ENCODE measurements around the gene S100A3.

S100A3 gene

DNA sequence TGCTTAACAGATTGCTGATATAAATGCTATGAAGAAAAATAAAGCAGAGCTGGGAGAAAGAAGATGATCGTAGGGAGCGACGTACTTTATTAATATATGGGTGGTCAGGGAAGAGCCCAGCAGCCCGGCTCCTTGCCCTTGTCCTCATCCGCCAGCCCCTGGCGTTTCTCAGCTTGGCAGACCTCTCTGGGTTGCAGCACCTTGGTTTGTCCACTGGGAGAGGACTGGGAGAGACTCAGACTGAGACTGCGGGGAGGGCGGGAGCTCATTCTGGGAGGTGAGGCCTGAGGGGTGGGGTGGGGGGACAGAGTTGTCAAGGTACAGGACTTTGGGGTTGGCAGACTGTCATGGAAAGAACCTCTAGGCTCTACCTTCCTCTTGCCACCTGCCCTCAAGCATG lies 3.3 kb upstream of the S100A3 start:
- no peak overlapping the region for H3K4me3 ChIP-seq (ENCODE audit: low read depth, low read length)
- no peak for DNase-seq (ENCODE audit: low read depth)

DNA sequence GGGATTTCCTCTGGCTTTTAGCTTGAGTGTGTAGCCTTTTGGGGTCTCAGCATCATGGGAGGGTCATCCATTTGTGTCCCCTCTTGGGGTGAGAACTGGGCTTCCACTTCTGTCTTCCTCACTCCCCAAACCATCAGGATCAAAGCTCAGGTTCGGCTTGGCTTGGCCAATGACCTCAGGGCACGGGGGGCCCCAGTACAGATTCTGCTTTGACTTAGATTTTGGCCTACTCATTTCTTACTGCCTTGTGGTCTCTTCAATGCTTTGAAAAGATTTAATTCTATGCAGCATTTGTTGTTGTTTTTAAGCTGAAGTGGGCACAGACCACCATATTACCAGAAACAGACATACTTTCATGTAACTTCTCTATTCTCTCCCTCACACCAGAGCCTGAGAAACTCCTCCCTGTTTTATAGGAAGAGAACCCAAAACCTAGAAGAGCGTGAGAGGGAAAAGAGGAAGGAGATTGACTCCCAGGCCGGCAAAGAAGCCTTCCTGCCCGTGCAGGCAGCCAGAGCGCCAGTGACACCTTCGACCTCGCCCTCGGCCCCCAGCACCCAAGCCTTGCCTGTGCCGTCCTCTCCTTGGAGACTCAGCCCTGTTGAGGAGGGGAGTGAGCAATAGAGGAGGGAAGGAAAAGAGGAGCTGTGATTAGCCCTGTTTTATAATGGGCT lies 1.9 kb upstream of the S100A3 start:
- no peak for DNase-seq (ENCODE audit: low read depth)
- H3K4me3 ChIP-seq (ENCODE audit: low read depth, low read length): no peak overlapping the region

DNA sequence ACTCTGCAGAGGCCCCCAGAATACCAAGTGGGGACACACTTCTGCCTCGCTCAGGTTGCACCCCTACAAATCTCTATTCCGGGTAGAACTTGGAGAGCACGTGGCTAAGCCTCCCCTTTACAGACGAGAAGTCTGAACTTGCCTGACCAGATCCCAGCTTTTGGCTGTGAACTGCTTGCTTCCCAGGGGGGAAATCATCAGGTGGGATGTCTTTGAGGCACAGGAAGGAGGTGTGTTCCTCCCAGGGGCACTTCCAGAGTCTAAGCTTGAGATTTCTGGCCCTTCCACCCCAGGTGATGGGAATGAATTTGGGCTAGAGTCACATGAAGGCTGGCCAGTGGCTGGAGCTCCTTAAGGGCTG lies 1.3 kb upstream of the S100A3 start:
- no peak overlapping the region for H3K4me3 ChIP-seq (ENCODE audit: low read depth, low read length)
- no peak for DNase-seq (ENCODE audit: low read depth)

DNA sequence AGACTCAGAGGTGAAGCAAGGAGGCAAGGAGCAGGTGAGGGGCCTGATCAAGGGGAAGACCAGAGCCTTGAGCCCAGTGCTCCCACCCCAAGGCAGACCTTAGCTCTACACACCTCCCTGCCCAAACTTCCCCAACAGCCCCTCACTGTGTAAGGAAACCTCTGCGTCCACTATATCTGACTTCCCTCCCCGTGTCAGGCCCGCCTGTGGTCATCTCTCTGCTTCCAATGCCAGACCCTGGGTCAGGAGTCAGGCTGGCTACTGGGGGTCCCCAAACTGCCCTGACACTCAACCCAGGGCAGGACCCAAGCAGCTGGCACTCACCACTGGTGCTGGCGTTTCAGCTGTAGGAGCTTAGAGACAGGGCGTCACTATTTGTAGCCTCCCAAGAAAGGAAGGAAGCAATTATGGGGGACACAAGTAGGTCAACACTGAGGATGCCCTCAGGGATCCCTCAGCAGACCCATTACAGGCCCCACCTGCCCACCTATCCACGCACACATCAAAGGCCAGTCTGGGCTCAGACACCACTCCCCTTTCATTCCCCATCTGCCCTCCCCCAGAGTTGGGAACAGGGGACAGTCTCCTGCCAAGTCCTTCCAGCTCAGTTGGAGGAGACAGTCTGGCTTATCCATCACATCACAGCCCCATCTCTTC lies 811 bp upstream of the S100A3 start:
- no peak for DNase-seq (ENCODE audit: low read depth)
- H3K4me3 ChIP-seq (ENCODE audit: low read depth, low read length): no peak overlapping the region

DNA sequence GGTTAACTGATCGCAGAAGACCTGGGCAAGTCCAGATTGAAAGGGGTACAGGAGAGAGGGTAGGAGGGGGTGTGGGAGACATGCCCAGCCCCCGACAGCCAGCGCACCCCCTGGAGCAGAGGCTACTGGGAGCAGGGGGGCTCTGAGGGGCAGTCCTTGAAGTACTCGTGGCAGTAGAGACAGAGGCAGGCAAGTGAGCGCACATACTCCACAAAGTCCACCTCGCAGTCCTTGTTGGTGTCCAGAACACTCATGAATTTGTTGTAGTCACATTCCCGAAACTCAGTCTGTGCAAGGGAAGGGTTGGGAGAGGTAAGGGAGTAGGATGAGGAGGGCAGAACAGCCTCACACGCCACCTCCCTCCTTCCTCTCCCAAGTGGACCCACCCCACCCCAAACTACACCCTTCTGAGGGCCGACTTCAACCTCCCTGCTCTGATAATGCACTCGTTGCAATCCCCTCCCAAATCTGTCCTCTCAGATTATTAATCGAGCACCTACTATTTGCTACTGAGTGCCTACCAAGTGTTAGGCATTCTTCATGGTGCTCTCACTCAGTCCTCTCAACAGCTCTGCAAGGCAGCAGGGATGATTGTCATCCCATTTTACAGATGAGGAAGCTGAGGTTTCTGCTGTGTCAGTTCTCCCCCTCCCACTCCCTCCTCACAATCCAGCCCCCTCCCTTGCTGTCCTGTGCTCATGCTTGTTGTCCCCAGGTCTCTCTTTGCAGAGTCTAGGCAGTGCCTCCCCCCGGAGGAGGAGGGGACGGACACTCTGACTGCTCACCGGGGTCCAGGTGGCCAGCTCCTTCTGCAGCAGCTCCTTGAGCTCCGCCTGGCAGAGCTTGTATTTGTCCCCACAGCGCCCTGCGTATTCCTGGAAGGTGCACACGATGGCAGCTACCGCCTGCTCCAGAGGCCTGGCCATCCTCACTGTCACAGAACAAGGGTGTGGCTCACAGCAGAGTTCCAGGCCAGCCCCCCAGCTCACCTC lies 1.2 kb downstream of the S100A3 start:
- H3K4me3 ChIP-seq (ENCODE audit: low read depth, low read length): no peak overlapping the region
- DNase-seq (ENCODE audit: low read depth): no peak

DNA sequence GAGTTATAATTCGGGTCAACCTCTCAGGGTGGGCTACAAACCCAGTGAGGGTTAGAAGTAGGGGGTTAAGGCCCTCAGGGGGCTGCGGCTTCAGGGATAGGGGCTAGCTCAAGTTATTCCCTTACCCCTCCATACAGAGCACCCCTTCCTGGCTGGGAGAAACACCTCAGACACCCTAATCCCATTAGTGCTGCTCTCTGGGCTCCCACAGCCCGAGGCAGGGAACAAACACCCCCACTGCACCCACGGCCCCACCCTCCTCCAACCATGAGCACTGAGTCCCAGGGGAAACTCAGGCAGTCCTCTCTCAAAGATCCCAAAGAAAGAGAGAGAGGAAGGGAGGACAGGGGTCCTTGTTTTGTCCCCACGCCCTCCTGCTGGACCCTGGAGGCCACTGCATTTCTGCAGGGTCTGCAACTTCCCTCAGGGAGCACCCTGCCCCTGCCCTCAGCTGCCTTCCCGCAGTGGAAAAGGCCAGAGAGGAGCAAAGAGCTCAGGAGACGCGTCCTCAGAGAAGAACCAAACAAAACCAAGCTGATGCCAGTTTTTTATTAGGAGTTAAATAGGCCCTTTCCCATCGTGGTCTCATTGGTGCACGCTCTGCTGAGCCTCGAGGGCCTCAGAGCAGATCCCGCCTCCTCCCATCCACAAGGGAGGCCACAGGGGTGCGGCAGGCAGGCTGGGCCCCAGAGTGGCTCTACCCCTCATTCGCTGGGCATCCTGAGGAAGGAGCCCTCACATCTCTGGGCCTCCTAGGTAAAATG lies 2.1 kb downstream of the S100A3 start:
- DNase-seq (ENCODE audit: low read depth): no peak
- no peak overlapping the region for H3K4me3 ChIP-seq (ENCODE audit: low read depth, low read length)

DNA sequence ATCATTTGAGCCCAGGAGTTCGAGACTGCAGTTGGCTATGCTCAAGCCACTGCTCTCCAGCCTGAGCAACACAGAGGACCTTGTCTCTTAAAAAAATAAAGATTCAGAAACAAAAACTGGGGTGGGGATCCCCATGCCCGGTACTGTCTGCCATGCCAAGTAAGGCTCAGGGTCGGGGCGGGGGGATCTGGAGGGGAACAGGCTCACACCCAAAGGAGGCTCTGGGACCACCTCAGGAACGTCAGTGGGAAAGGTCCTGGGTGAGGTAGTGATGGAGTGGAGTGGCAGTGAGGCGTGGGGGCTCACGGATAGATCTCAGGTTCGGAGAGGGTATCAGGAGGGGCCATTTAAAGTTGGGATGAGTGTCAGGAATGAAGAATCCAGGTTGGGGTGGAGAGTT lies 2.7 kb downstream of the S100A3 start:
- no peak for DNase-seq (ENCODE audit: low read depth)
- no peak overlapping the region for H3K4me3 ChIP-seq (ENCODE audit: low read depth, low read length)

DNA sequence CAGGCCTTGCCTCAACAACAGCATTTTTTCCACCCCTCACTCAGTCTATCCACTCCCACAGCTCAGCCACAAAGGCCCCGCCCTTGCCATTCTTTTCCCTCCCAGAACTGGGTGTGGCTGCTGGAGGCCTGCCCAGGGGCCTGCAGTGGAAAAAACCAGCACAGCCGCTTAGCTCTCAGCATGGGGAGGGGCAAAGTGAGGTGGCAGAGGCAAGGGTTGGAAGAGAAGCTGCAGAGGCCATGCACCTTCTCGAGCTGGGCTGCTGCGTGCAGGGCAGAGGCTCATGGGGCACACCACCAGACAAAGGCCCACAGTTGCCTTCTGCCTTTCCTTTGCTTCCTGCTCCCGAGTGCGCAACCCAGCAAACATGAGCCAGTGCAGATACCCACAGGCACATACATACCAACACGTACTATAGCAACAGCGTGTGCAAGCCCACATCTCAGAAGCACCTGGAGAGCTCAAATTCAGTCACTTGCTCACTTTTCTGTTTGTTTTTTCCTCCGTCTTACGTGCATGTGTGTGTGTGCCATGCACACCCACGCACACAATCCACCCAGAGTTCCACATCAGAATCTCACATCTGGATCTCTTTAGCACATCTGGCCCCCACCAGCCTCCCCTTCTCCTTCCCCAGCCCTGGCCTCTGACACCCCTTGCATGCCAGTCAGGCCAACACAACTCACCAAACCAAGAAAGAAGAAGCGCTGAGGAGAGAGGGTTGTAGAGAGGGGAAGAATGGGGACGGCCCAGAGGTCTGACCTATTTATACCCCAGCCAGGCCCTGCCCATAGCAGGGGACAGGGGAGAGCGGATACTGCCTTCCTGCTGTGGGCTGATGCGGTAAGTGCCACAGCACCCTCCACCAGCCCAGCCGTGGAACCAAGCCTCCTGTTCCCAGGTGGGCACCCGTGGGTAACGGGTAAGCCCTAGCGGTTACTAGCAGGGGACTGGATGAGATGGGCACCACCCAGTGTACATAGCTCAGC lies 3.7 kb downstream of the S100A3 start, which contains the start of gene S100A4:
Gene S100A4 (minus strand): TSS at position 740 of the 989 bp plus-strand sequence. CDS start 1,012 bp downstream, outside the sequence.
- DNase-seq (ENCODE audit: low read depth): peak; percentile 77
- H3K4me3 ChIP-seq (ENCODE audit: low read depth, low read length): peak within 1 kb of the TSS; percentile 1

DNA sequence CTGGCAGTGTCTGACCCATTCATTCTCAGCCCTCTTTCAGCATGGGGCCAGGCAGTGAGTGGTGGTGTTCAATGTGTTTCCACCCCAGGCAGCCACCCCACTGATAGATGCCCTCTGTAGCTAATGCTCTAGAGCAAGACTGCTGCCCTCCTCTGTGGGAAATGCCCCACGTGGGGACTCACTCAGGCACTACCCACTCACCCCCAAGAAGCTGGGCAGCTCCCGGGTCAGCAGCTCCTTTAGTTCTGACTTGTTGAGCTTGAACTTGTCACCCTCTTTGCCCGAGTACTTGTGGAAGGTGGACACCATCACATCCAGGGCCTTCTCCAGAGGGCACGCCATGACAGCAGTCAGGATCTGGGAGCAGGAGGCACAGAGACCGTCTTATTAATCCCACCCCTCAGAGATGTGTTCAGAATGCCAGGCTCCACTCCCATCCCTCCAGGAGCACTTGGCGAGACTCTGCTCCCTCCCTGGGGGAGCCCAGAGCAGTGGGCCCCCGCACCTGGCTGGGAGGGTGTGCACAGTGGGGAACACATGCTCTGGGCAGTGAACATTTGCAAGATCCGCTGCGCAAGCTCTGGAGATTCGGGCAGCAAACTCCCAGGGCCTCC lies 4.5 kb downstream of the S100A3 start:
- no peak for DNase-seq (ENCODE audit: low read depth)
- H3K4me3 ChIP-seq (ENCODE audit: low read depth, low read length): peak overlapping the region; percentile 1

DNA sequence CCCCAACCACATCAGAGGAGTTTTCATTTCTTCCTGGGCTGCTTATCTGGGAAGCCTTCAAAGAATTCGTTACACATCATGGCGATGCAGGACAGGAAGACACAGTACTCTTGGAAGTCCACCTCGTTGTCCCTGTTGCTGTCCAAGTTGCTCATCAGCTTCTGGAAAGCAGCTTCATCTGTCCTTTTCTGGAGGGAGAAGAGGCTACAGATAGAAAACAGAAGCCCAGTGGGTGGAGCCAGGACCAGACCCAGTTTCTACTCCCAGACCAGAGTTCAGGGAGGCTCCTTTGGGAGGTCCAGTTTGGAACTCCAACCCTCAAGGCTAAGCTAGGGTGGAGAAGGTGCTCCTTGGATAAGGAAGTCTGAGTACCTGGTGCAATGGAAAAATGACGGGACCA lies 5.3 kb downstream of the S100A3 start:
- no peak overlapping the region for H3K4me3 ChIP-seq (ENCODE audit: low read depth, low read length)
- no peak for DNase-seq (ENCODE audit: low read depth)

DNA sequence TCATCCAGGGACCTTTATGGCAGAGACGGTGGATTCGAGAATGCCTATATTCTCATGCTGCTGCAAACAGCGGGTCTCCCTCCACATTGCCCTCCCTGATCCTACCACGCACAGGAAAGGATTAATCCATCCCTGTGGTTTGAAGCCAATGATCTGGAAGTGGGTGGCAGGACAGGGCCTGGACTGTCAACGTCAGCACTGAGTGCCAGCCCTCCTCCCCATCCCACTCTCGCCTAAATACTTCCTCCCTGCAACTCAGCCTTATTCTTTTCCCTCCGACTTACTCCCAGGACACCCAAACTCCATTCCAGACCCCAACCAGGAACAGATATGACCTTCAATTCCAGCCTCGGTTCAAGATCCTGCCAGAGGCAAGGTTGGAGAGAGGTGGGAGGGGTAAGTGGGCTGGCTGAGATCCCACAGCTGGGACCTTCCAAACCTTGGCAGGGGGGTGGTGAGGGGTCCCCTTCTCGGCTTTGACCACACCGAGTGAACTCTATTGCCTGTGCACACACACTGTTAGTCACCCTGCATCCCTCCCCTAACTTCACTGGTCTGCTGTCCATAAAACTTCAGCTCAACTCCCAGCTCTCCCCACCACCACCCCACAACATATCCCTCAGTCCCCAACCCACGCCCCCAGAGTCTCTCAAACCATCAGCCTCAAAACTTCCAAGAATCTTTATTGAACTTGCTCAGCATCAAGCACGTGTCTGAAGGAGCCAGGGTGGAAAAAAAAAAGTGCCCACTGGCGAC lies 5.9 kb downstream of the S100A3 start:
- H3K4me3 ChIP-seq (ENCODE audit: low read depth, low read length): no peak overlapping the region
- DNase-seq (ENCODE audit: low read depth): no peak

DNA sequence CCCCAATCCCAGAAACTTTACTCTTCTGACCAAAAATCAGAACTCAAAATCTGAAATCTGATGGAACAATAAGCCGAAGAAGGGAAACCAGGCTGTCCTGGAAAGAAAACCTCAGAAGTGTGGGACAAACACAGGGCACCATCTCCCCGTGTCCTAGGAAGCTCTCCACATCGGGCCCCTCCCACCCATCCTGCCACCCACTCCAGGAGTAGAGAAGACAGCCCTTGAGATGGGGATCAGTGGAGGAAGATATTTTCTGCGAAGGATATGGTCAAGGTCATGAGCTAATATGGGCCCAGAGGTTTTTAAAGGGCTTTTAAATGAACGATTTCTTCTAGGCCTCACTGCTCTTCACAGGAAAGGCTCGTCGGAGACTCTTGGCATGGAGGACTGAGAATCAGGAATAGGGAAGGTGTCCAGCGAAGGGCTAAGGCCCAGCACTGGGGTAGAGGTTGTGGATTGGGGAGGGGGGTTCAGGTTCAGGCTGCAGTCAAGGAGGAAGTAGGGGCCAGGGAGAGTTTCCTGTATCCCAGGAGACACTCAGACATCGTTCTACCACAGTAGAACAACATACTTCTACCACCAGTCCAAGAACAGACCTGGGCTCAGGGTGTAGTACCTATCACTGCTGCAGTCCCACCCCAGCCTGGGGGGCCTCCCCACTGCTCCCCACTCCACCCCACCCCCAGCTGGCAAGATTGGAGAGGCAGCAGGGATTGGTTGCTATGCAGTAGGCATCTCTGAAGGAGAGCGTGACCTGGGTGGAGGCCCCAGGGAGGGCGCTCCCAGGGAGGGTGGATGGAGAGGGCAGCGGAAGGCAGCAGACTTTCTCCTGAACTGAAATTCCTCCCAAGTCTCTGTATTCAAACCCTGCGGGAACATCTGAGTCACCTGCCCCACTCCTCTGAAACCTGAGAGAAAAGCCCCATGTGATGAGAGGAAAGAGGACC lies 7.1 kb downstream of the S100A3 start:
- H3K4me3 ChIP-seq (ENCODE audit: low read depth, low read length): no peak overlapping the region
- DNase-seq (ENCODE audit: low read depth): no peak

DNA sequence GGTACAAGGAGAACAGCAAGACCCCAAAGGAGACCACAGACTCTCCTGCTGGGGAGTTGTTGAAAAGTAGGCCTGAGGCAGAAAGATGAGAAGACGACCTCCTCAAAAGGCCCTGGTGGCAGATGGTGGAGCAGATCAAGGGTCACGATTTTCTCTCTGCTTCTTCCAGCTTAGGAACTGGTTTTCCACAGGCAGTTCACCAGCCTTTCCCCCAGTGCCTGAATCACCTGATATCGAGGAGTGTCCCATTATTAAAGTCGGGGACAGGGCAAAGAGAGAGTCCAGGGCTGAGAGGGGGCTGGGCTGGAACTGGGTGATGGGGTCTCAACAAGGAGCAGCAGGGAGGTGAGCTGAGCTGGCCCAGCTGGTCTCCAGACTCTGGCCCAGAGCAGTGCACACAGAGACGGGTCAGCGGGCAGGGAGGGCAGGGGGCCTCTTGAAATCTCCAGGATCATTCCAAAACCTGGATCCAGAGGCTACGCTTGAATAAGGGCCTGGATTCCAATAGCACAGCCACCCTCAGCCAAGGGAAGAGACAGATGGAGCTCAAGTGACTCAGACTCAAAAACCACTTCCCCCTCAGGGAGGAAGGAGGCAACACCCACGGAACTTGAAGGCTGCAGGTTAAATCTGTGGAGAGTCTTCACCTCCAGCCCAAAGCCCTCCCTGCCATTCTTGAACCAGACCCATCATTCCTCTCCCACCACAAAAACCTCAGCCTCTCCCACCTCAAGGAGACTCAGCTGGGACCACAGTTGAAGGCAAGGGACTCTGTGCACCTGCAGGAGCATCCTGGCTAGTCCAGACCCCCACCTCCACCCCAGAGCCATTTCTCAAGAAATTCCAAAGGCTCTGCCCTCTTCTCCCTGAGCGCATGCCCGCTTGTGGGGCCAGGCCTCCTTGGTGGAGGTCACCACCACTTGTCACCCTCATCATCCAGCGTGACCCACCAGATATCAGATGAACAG lies 8.4 kb downstream of the S100A3 start, which contains the start of gene S100A5:
Gene S100A5 (minus strand): TSS at position 541 of the 968 bp plus-strand sequence. CDS start 743 bp downstream, outside the sequence.
- DNase-seq (ENCODE audit: low read depth): no peak
- no peak within 1 kb of the TSS for H3K4me3 ChIP-seq (ENCODE audit: low read depth, low read length)

DNA sequence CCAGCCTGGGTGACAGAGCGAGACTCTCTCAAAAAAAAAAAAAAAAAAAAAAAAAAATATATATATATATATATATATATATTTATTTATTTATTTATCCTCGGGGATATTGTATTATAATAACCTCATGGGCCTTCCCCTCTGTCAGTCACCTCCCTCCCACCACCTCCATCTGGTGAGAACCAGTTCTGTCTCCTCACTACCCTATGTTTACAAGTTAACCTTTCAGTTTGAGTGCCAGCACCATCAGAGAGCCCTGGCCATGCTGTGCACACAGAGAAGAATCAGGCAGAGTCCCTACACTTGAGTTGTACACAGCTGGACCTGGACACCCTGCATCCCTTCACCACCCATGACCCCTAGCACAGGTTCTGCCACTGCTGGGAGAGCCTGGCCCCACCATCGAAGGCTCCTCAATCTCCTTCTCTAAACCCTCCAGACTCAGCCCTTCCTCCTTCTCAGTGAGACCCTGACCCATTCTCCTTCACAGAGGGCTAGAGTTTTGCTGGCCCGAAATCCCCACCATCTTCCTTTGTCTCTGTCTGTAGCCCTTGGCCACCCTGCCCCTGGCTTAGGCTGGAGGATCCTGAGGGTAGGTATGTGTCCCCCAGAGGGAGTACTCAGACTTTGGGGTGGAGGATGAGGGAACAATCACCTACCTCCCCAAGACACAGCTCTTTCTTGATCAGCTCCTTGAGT lies 9.5 kb downstream of the S100A3 start:
- no peak for DNase-seq (ENCODE audit: low read depth)
- H3K4me3 ChIP-seq (ENCODE audit: low read depth, low read length): no peak overlapping the region
